Measurements from ENCODE around the gene IFI27L2. TPM values are rescaled to one million over a fixed set of nuclear protein-coding genes. Genes with fewer than 3 reads are reported as not detected.

The IFI27L2 gene, protein sequence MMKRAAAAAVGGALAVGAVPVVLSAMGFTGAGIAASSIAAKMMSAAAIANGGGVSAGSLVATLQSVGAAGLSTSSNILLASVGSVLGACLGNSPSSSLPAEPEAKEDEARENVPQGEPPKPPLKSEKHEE
- 16.8 and 23.4 TPM in 2 replicates for total RNA-seq (2014; rRNA removed; shearing (Covaris generic))
- polyA plus RNA-seq (2016; fragmentation: Nextera tagmentation; extraction: Ambion mirVana), result 38.5 and 49.9 TPM in 2 replicates
- long read RNA-seq, transcript IFI27L2-201 (4 exons, 511 nt), result major isoform, 10 of 14 reads
- long read RNA-seq, partial matches to known transcripts, result 0 of 14 reads
- long read RNA-seq, other reads (novel, unspliced or antisense), result 2 of 14 reads

DNA sequence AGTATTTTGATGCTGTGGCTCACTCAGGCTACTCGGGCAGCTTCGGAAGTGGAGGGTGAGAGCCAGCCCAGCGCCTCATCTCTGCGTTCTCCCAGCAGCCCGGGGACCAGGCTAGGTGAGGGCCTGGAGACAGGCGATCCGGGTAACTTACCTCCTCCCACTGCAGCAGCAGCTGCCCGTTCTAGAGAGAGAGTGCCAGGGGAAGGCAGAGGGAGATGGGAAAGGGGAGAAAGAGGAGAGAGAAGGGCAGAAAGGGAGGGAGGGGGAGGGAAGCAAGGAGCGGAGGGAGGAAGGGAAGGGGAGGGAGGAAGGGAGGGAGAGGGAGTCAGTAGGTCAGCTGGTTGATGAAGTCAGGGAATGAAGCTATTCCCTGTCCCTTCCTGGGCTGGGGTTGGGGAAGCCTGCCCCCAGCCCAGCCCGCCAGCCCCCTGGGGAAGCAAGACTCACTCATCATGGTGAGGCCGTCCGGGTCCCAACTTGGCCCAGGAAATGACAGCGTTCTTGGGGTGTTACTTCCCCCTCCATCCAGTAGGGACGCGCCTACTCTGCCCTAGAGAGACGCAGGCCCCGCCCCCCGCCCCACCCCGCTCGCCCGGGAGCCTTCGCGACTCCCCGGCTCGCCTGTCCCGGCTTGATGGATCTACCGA, at the start of gene IFI27L2:
TSS of gene IFI27L2 (minus strand) at position 494 of the 647 bp plus-strand sequence. CDS start at position 454, 40 bp downstream.
- Histone ChIP-seq H3K27me3 (ENCODE audit: insufficient read depth) (no peaks in the 10 kb centered on the region), H3K4me1 (ENCODE audit: insufficient read depth) (peaks cover 11% of the 10 kb centered on the region; the same call in 1 of the 2 replicates), H3K27ac (ENCODE audit: low read depth) (peak within 1 kb of the TSS; percentile 10; the same call in 1 of the 2 replicates), H3K4me3 (peak within 1 kb of the TSS; percentile 57), H3K9me2 (ENCODE audit: insufficient read depth) (no peaks in the 10 kb centered on the region), H3F3A (replicated peaks; ENCODE audit: low read depth) (no peaks in the 10 kb centered on the region), H4K20me1 (replicated peaks; ENCODE audit: insufficient read depth) (no peaks in the 10 kb centered on the region), H3K79me2 (replicated peaks; ENCODE audit: insufficient read depth) (no peaks in the 10 kb centered on the region), H3K4me2 (peak within 1 kb of the TSS; percentile 81), H2AFZ (peak within 1 kb of the TSS; percentile 96), H3K36me3 (ENCODE audit: insufficient read depth) (no peaks in the 10 kb centered on the region)
- Mint-ChIP-seq H3K4me3 (peak within 1 kb of the TSS; percentile 82), H3K4me1 (peaks cover 8% of the 10 kb centered on the region), H3K27me3 (ENCODE audit: insufficient read depth, low read depth, poor library complexity) (peaks cover 5% of the 10 kb centered on the region), H3K9me3 (no peaks in the 10 kb centered on the region), H3K36me3 (ENCODE audit: low read depth) (no peaks in the 10 kb centered on the region), H3K27ac (peak within 1 kb of the TSS; percentile 85)
- DNase-seq (ENCODE audit: low spot score) (peak; percentile 92), ATAC-seq (peak; percentile 87)
- TF ChIP-seq, protein P1, sequence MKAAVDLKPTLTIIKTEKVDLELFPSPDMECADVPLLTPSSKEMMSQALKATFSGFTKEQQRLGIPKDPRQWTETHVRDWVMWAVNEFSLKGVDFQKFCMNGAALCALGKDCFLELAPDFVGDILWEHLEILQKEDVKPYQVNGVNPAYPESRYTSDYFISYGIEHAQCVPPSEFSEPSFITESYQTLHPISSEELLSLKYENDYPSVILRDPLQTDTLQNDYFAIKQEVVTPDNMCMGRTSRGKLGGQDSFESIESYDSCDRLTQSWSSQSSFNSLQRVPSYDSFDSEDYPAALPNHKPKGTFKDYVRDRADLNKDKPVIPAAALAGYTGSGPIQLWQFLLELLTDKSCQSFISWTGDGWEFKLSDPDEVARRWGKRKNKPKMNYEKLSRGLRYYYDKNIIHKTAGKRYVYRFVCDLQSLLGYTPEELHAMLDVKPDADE (IDR thresholded peaks at IDR 0.05), result peak; percentile 24; the same call in 1 of the 2 replicates
- TF ChIP-seq POLR2AphosphoS5 (IDR thresholded peaks at IDR 0.05; ENCODE audit: low read depth) (peak; percentile 55), JUNB (IDR thresholded peaks at IDR 0.05; ENCODE audit: unreplicated experiment) (no peak)

DNA sequence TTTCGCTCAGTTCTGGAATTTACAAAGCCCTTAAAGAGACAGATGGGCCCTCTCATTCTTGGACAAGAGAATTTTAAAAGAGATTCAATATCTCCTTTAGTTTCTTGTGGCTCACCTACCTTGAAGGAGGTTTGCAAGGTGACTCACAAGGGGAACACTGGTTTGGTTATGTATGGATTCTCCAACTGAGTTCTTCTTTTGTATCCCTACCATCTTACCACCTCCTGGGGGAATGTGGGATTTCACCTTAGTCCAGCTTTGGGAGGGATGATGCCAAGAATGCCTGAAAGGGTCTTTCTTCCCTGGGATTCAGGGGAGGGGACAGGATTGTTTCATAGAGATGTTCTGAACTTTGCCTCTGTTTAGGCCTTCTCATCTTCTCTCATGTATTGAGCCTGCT, 48.4 kb upstream of the IFI27L2 start:
- peaks cover 9% of the 10 kb centered on the region for H3K27me3 Mint-ChIP-seq (ENCODE audit: insufficient read depth, low read depth, poor library complexity)
- peaks cover 4% of the 10 kb centered on the region; the same call in 1 of the 2 replicates for H3F3A ChIP-seq (replicated peaks; ENCODE audit: low read depth)
- H3K36me3 ChIP-seq (ENCODE audit: insufficient read depth), result no peaks in the 10 kb centered on the region
- H3K9me3 Mint-ChIP-seq, result no peaks in the 10 kb centered on the region; the same call in 2 of the 3 replicates
- H3K79me2 ChIP-seq (replicated peaks; ENCODE audit: insufficient read depth), result peaks cover 12% of the 10 kb centered on the region; the same call in 1 of the 2 replicates
- ATAC-seq (no peak), DNase-seq (ENCODE audit: low spot score) (peak; percentile 49)
- no peaks in the 10 kb centered on the region for H3K9me2 ChIP-seq (ENCODE audit: insufficient read depth)
- no peak overlapping the region for H3K27ac Mint-ChIP-seq
- H3K4me3 ChIP-seq, result no peak overlapping the region
- no peaks in the 10 kb centered on the region for H4K20me1 ChIP-seq (replicated peaks; ENCODE audit: insufficient read depth)
- no peak overlapping the region for H3K27ac ChIP-seq (ENCODE audit: low read depth)
- peak overlapping the region; percentile 3; the same call in 1 of the 2 replicates for H3K4me2 ChIP-seq
- peaks cover 15% of the 10 kb centered on the region for H3K4me1 ChIP-seq (ENCODE audit: insufficient read depth)
- TF ChIP-seq CREB1 (CRISPR knock-in tag; IDR thresholded peaks at IDR 0.05; ENCODE audit: low read depth) (no peak), EZH2phosphoT487 (IDR thresholded peaks at IDR 0.05; ENCODE audit: unreplicated experiment) (no peak), ZNF331 (CRISPR knock-in tag; IDR thresholded peaks at IDR 0.05; ENCODE audit: low read depth) (no peak), EZH2 (IDR thresholded peaks at IDR 0.05; ENCODE audit: low read depth, unreplicated experiment) (no peak), NANOG (IDR thresholded peaks at IDR 0.05; ENCODE audit: borderline replicate concordance) (no peak), POLR2AphosphoS5 (IDR thresholded peaks at IDR 0.05; ENCODE audit: low read depth) (no peak), STAT1 (IDR thresholded peaks at IDR 0.05; ENCODE audit: unreplicated experiment) (no peak)
- TF ChIP-seq, protein P2, sequence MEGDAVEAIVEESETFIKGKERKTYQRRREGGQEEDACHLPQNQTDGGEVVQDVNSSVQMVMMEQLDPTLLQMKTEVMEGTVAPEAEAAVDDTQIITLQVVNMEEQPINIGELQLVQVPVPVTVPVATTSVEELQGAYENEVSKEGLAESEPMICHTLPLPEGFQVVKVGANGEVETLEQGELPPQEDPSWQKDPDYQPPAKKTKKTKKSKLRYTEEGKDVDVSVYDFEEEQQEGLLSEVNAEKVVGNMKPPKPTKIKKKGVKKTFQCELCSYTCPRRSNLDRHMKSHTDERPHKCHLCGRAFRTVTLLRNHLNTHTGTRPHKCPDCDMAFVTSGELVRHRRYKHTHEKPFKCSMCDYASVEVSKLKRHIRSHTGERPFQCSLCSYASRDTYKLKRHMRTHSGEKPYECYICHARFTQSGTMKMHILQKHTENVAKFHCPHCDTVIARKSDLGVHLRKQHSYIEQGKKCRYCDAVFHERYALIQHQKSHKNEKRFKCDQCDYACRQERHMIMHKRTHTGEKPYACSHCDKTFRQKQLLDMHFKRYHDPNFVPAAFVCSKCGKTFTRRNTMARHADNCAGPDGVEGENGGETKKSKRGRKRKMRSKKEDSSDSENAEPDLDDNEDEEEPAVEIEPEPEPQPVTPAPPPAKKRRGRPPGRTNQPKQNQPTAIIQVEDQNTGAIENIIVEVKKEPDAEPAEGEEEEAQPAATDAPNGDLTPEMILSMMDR (conservative IDR thresholded peaks at IDR 0.05; ENCODE audit: low read depth in 2 of 2), result no peak
- TF ChIP-seq, protein P1 (IDR thresholded peaks at IDR 0.05), result no peak
- H3K4me1 Mint-ChIP-seq, result peaks cover 37% of the 10 kb centered on the region
- H3K4me3 Mint-ChIP-seq, result peak overlapping the region; percentile 30
- H2AFZ ChIP-seq, result no peak overlapping the region
- peaks cover 3% of the 10 kb centered on the region; the same call in 1 of the 3 replicates for H3K36me3 Mint-ChIP-seq (ENCODE audit: low read depth)
- H3K27me3 ChIP-seq (ENCODE audit: insufficient read depth), result peaks cover 22% of the 10 kb centered on the region
